Neural cell (in vitro differentiated cells): ENCODE data around the gene SLC17A1. TPM values are rescaled to one million over a fixed set of nuclear protein-coding genes. Genes with fewer than 3 reads are reported as not detected.

Experiments used
- H2AFZ ChIP-seq: fragments of 200-600, 300-800 bp; sonication (generic), shearing (Covaris generic); 2 replicates; pipeline ENCODE4 v1.6.0; 2014; ENCODE audit warnings: low read depth, mild to moderate bottlenecking, antibody characterized with exemption, low read length, moderate library complexity
- H3F3A ChIP-seq: fragments of 200-600 bp; shearing (Covaris generic); 2 replicates; pipeline ENCODE4 v1.6.1; 2016; ENCODE audit warnings: mild to moderate bottlenecking, moderate library complexity, mixed read lengths, antibody characterized with exemption, low read length; ENCODE audit not compliant: insufficient read depth, poor library complexity, severe bottlenecking
- H3K27ac ChIP-seq: fragments of 200-600, 300-800 bp; sonication (generic), shearing (Covaris generic); 2 replicates; pipeline ENCODE4 v1.5.1; 2014; ENCODE audit warnings: mild to moderate bottlenecking, low read length, moderate library complexity
- H3K27me3 ChIP-seq: fragments of 300-800, 200-600 bp; sonication (generic), shearing (Covaris generic); 2 replicates; pipeline ENCODE4 v1.6.0; 2014; ENCODE audit warnings: mild to moderate bottlenecking, low read depth, low read length, moderate library complexity; ENCODE audit not compliant: insufficient read depth
- H3K36me3 ChIP-seq: fragments of 300-800, 200-600 bp; sonication (generic), shearing (Covaris generic); 2 replicates; pipeline ENCODE4 v1.5.1; 2014; ENCODE audit warnings: mild to moderate bottlenecking, antibody characterized with exemption, low read length, moderate library complexity; ENCODE audit not compliant: insufficient read depth
- H3K4me2 ChIP-seq: fragments of 300-800, 200-600 bp; sonication (generic), shearing (Covaris generic); 2 replicates; pipeline ENCODE4 v1.6.0; 2014; ENCODE audit warnings: mild to moderate bottlenecking, low read length
- H3K4me3 ChIP-seq: fragments of 300-800, 200-600 bp; sonication (generic), shearing (Covaris generic); 2 replicates; pipeline ENCODE4 v1.5.1; 2014; ENCODE audit warnings: mild to moderate bottlenecking, low read length, moderate library complexity
- H3K79me2 ChIP-seq: fragments of 200-600 bp; shearing (Covaris generic); replicated peaks from 2 replicates; pipeline ENCODE4 v1.6.0; 2014; ENCODE audit warnings: mild to moderate bottlenecking, low read length, moderate library complexity; ENCODE audit not compliant: insufficient read depth
- H3K9ac ChIP-seq: fragments of 300-800, 200-600 bp; sonication (generic), shearing (Covaris generic); 2 replicates; pipeline ENCODE4 v1.6.1; 2016; ENCODE audit warnings: mild to moderate bottlenecking, low read length, mixed read lengths
- H3K9me2 ChIP-seq: fragments of 200-600 bp; shearing (Covaris generic); 2 replicates; pipeline ENCODE4 v1.6.1; 2016; ENCODE audit warnings: mild to moderate bottlenecking, low read length, mixed read lengths; ENCODE audit not compliant: insufficient read depth
- H3K9me3 ChIP-seq: fragments of 200-600, 300-800 bp; sonication (generic), shearing (Covaris generic); 2 replicates; pipeline ENCODE4 v1.6.1; 2016; ENCODE audit warnings: mild to moderate bottlenecking, mixed run types, low read length, moderate library complexity, mixed read lengths
- H4K20me1 ChIP-seq: fragments of 200-600 bp; shearing (Covaris generic); 2 replicates; pipeline ENCODE4 v1.6.1; 2016; ENCODE audit warnings: mild to moderate bottlenecking, mixed run types; ENCODE audit not compliant: insufficient read depth
- EP300 ChIP-seq: fragments of 450-650 bp; conservative IDR thresholded peaks from 2 replicates; pipeline ENCODE4 v1.6.1; 2014; ENCODE audit warnings: antibody characterized with exemption, mild to moderate bottlenecking, moderate library complexity; ENCODE audit not compliant: poor library complexity, severe bottlenecking
- EZH2 ChIP-seq: fragments of 200-600, 300-800 bp; shearing (Covaris generic), sonication (generic); IDR thresholded peaks from 2 replicates; pipeline ENCODE4 v1.6.1; 2014; ENCODE audit warnings: antibody characterized with exemption, low read length, borderline replicate concordance, mild to moderate bottlenecking; ENCODE audit not compliant: insufficient read depth, poor library complexity, severe bottlenecking
- MXI1 ChIP-seq: fragments of 450-650 bp; conservative IDR thresholded peaks from 2 replicates; pipeline ENCODE4 v1.6.1; 2014; ENCODE audit warnings: antibody characterized with exemption, mild to moderate bottlenecking; ENCODE audit not compliant: poor library complexity, severe bottlenecking
- POLR2AphosphoS5 ChIP-seq: IDR thresholded peaks from 2 replicates; pipeline ENCODE4 v1.6.1; 2012
- RAD21 ChIP-seq: fragments of 450-650 bp; conservative IDR thresholded peaks from 2 replicates; pipeline ENCODE4 v1.6.1; 2014; ENCODE audit warnings: antibody characterized with exemption, mild to moderate bottlenecking, moderate library complexity
- SMC3 ChIP-seq: fragments of 450-650 bp; conservative IDR thresholded peaks from 2 replicates; pipeline ENCODE4 v1.6.1; 2014; ENCODE audit warnings: antibody characterized with exemption, mild to moderate bottlenecking, moderate library complexity; ENCODE audit not compliant: poor library complexity
- TAF1 ChIP-seq: IDR thresholded peaks from 2 replicates; pipeline ENCODE4 v1.6.1; 2012; ENCODE audit warnings: low read depth
- polyA minus RNA-seq: library from RNA; depleted of rRNA, polyadenylated mRNA; stranded (reverse); fragments of >200 nt; gene quantifications from 2 replicates; pipeline ENCODE4 v1.2.3, GENCODE V29; 2014
- polyA plus RNA-seq: library from polyadenylated mRNA; depleted of rRNA; stranded (reverse); fragments of >200 nt; gene quantifications from 2 replicates; pipeline ENCODE4 v1.2.3, GENCODE V29; 2014
- TF ChIP-seq, protein P1 (sequence below): IDR thresholded peaks from 2 replicates; pipeline ENCODE4 v1.6.1; 2012; ENCODE audit warnings: borderline replicate concordance
- TF ChIP-seq, protein P2 (sequence below): fragments of 450-650 bp; IDR thresholded peaks from 2 replicates; pipeline ENCODE4 v1.5.1; 2014; ENCODE audit warnings: antibody characterized with exemption, mild to moderate bottlenecking, moderate library complexity; ENCODE audit not compliant: poor library complexity, severe bottlenecking

Gene SLC17A1, protein sequence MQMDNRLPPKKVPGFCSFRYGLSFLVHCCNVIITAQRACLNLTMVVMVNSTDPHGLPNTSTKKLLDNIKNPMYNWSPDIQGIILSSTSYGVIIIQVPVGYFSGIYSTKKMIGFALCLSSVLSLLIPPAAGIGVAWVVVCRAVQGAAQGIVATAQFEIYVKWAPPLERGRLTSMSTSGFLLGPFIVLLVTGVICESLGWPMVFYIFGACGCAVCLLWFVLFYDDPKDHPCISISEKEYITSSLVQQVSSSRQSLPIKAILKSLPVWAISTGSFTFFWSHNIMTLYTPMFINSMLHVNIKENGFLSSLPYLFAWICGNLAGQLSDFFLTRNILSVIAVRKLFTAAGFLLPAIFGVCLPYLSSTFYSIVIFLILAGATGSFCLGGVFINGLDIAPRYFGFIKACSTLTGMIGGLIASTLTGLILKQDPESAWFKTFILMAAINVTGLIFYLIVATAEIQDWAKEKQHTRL
- polyA plus RNA-seq (not detected in 2 replicates), polyA minus RNA-seq (not detected in 2 replicates)

- H3F3A ChIP-seq: no peaks in the 10 kb centered on the region
- H3K27me3 ChIP-seq: no peaks in the 10 kb centered on the region
- no peaks in the 10 kb centered on the region for H3K36me3 ChIP-seq
- H2AFZ ChIP-seq: no peak within 1 kb of the TSS
- no peak for TF ChIP-seq MXI1
- no peak for TF ChIP-seq SMC3
- no peak for TF ChIP-seq RAD21
- no peak for TF ChIP-seq EP300
- TF ChIP-seq, protein P1, sequence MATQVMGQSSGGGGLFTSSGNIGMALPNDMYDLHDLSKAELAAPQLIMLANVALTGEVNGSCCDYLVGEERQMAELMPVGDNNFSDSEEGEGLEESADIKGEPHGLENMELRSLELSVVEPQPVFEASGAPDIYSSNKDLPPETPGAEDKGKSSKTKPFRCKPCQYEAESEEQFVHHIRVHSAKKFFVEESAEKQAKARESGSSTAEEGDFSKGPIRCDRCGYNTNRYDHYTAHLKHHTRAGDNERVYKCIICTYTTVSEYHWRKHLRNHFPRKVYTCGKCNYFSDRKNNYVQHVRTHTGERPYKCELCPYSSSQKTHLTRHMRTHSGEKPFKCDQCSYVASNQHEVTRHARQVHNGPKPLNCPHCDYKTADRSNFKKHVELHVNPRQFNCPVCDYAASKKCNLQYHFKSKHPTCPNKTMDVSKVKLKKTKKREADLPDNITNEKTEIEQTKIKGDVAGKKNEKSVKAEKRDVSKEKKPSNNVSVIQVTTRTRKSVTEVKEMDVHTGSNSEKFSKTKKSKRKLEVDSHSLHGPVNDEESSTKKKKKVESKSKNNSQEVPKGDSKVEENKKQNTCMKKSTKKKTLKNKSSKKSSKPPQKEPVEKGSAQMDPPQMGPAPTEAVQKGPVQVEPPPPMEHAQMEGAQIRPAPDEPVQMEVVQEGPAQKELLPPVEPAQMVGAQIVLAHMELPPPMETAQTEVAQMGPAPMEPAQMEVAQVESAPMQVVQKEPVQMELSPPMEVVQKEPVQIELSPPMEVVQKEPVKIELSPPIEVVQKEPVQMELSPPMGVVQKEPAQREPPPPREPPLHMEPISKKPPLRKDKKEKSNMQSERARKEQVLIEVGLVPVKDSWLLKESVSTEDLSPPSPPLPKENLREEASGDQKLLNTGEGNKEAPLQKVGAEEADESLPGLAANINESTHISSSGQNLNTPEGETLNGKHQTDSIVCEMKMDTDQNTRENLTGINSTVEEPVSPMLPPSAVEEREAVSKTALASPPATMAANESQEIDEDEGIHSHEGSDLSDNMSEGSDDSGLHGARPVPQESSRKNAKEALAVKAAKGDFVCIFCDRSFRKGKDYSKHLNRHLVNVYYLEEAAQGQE: no peak
- TF ChIP-seq POLR2AphosphoS5: no peak
- TF ChIP-seq EZH2: no peak
- no peak for TF ChIP-seq TAF1
- TF ChIP-seq, protein P2, sequence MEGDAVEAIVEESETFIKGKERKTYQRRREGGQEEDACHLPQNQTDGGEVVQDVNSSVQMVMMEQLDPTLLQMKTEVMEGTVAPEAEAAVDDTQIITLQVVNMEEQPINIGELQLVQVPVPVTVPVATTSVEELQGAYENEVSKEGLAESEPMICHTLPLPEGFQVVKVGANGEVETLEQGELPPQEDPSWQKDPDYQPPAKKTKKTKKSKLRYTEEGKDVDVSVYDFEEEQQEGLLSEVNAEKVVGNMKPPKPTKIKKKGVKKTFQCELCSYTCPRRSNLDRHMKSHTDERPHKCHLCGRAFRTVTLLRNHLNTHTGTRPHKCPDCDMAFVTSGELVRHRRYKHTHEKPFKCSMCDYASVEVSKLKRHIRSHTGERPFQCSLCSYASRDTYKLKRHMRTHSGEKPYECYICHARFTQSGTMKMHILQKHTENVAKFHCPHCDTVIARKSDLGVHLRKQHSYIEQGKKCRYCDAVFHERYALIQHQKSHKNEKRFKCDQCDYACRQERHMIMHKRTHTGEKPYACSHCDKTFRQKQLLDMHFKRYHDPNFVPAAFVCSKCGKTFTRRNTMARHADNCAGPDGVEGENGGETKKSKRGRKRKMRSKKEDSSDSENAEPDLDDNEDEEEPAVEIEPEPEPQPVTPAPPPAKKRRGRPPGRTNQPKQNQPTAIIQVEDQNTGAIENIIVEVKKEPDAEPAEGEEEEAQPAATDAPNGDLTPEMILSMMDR: no peak
- H3K4me2 ChIP-seq: no peak within 1 kb of the TSS
- H3K9me3 ChIP-seq: no peaks in the 10 kb centered on the region
- no peaks in the 10 kb centered on the region for H3K9me2 ChIP-seq
- H3K27ac ChIP-seq: no peak within 1 kb of the TSS
- no peak within 1 kb of the TSS for H3K9ac ChIP-seq
- no peaks in the 10 kb centered on the region for H3K79me2 ChIP-seq
- H4K20me1 ChIP-seq: no peaks in the 10 kb centered on the region
- no peak within 1 kb of the TSS for H3K4me3 ChIP-seq
Measured at GRCh38 chr6:25831532-25832306, at the start of gene SLC17A1. Gene SLC17A1, minus strand, starts transcription at chr6:25832052. Its CDS starts 1,495 bp downstream, at chr6:25830557.

DNA sequence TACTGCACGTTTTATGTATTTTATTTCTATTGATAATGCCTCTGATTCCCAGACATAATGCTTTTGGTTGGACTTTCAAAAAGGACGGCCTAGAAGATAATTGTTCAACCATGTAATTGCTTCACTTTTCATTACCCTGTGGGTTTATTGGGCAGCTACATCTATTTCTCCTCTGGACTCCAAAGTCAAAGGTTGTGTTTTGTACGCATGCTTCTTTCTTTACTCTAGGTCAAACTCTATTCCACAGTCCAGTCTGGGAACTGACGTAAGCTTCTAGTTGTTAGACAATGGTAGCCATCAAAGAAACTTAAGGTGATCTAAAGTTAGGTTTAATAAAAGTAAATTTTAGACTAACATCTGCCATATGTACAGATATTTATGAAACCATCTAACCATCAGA is 48.7 kb upstream of the SLC17A1 start:
- H4K20me1 ChIP-seq: no peaks in the 10 kb centered on the region
- H3F3A ChIP-seq: no peaks in the 10 kb centered on the region
- H3K4me3 ChIP-seq: no peak overlapping the region
- H2AFZ ChIP-seq: no peak overlapping the region
- H3K79me2 ChIP-seq: no peaks in the 10 kb centered on the region
- no peaks in the 10 kb centered on the region for H3K27me3 ChIP-seq
- H3K9ac ChIP-seq: no peak overlapping the region
- no peak for TF ChIP-seq MXI1
- TF ChIP-seq, protein P1: no peak
- no peak for TF ChIP-seq RAD21
- no peaks in the 10 kb centered on the region for H3K9me3 ChIP-seq
- no peak overlapping the region for H3K27ac ChIP-seq
- H3K4me2 ChIP-seq: no peak overlapping the region
- H3K9me2 ChIP-seq: no peaks in the 10 kb centered on the region
- H3K36me3 ChIP-seq: no peaks in the 10 kb centered on the region
